Spinal cord (tissue), 10 donors: ENCODE measurements around the gene CAND2. TPM values are rescaled to one million over a fixed set of nuclear protein-coding genes. Genes with fewer than 3 reads are reported as not detected.
"Not testable (repeated sequence)": the region's sequence is repeated elsewhere in the genome, so short reads cannot be mapped to it uniquely, and the experiment has no call there.

Source experiments
- DNase-seq, 6 donors: peaks; one replicate each; pipeline versions ENCODE4 v3.0.0 to v3.0.0-alpha.2; 2013 to 2015; ENCODE audit warnings: low spot score in 6 of 6, low read depth in 4 of 6
- H3K27ac ChIP-seq: one replicate; pipeline ENCODE4 v1.5.1; 2013; ENCODE audit warnings: low read depth, low read length, control low read depth
- H3K27me3 ChIP-seq: one replicate; pipeline ENCODE4 v1.6.1; 2013; ENCODE audit warnings: low read length; ENCODE audit not compliant: control insufficient read depth, insufficient read depth
- H3K36me3 ChIP-seq: one replicate; pipeline ENCODE4 v1.6.1; 2013; ENCODE audit warnings: low read length; ENCODE audit not compliant: control insufficient read depth, insufficient read depth
- H3K4me1 ChIP-seq: one replicate; pipeline ENCODE4 v1.6.1; 2013; ENCODE audit warnings: low read length; ENCODE audit not compliant: control insufficient read depth, insufficient read depth
- H3K4me3 ChIP-seq: one replicate; pipeline ENCODE4 v1.5.1; 2013; ENCODE audit warnings: low read depth, low read length, control low read depth
- H3K9me3 ChIP-seq: one replicate; pipeline ENCODE4 v1.6.1; 2013; ENCODE audit warnings: low read length; ENCODE audit not compliant: control insufficient read depth, insufficient read depth
- WGBS: methylation state at CpG from one replicate; pipeline ENCODE4 v1.1.5; 2013; ENCODE audit warnings: missing lambda C conversion rate; ENCODE audit not compliant: insufficient coverage; 5-methylcytosine and 5-hydroxymethylcytosine counted together
- polyA plus RNA-seq, 2 donors: library from polyadenylated mRNA; unstranded; fragments of 120-200 nt; gene quantifications; one replicate each; pipeline ENCODE4 v1.2.1, GENCODE V29; 2013; ENCODE audit not compliant: insufficient read length in 2 of 2
- total RNA-seq, 2 donors: library from RNA; depleted of rRNA in 1 of 2; stranded (reverse); fragments of 120-200 nt in 1 of 2; fragments of >200 nt in 1 of 2; gene quantifications; one replicate each; pipeline versions ENCODE4 v1.2.3 to v1.2.4, GENCODE V29; 2013 to 2014
- donor health status: healthy.

CAND2 gene
- total and polyA plus RNA-seq, 4 donors: 10.3 to 21.2 (median 13.3) TPM

- H3K27ac ChIP-seq: no peak overlapping the region
- 97% methylated on average over 3 of the region's 6 CpGs for WGBS
- H3K9me3 ChIP-seq: no peaks in the 10 kb centered on the region
- H3K27me3 ChIP-seq: no peaks in the 10 kb centered on the region
- H3K4me3 ChIP-seq: no peak overlapping the region
- peaks cover 8% of the 10 kb centered on the region for H3K4me1 ChIP-seq
- no peak for DNase-seq
- H3K36me3 ChIP-seq: peaks cover 59% of the 10 kb centered on the region
Measured at GRCh38 chr3:12835052-12835665, 38.7 kb downstream of the CAND2 start.

GRCh38 chr3:12837295-12837986, 41.0 kb downstream of the CAND2 start:
- no peaks in the 10 kb centered on the region for H3K9me3 ChIP-seq
- 90% methylated on average over 3 of the region's 6 CpGs for WGBS
- no peak for DNase-seq
- H3K27ac ChIP-seq: no peak overlapping the region
- peaks cover 41% of the 10 kb centered on the region for H3K36me3 ChIP-seq
- H3K4me1 ChIP-seq: peaks cover 15% of the 10 kb centered on the region
- no peaks in the 10 kb centered on the region for H3K27me3 ChIP-seq
- no peak overlapping the region for H3K4me3 ChIP-seq

- H3K36me3 ChIP-seq: peaks cover 34% of the 10 kb centered on the region
- no peaks in the 10 kb centered on the region for H3K9me3 ChIP-seq
- no peak for DNase-seq
- WGBS: 87% methylated on average over 7 of the region's 13 CpGs
- no peak overlapping the region for H3K27ac ChIP-seq
- H3K27me3 ChIP-seq: no peaks in the 10 kb centered on the region
- H3K4me3 ChIP-seq: no peak overlapping the region
- H3K4me1 ChIP-seq: peaks cover 15% of the 10 kb centered on the region
Measured at GRCh38 chr3:12838179-12838965, 41.9 kb downstream of the CAND2 start.

- WGBS: 97% methylated on average over 8 of the region's 11 CpGs
- Histone ChIP-seq H3K4me1 (peaks cover 15% of the 10 kb centered on the region), H3K27ac (no peak overlapping the region), H3K27me3 (no peaks in the 10 kb centered on the region), H3K9me3 (no peaks in the 10 kb centered on the region), H3K36me3 (peaks cover 26% of the 10 kb centered on the region), H3K4me3 (peak overlapping the region; percentile 80)
- no peak for DNase-seq
Measured at GRCh38 chr3:12839156-12839946, 42.9 kb downstream of the CAND2 start.

- Histone ChIP-seq H3K36me3 (peaks cover 23% of the 10 kb centered on the region), H3K4me1 (peaks cover 15% of the 10 kb centered on the region)
- 65% methylated on average over 8 of the region's 10 CpGs for WGBS
Measured at GRCh38 chr3:12840148-12840547, 43.7 kb downstream of the CAND2 start.

GRCh38 chr3:12840591-12841148, 44.2 kb downstream of the CAND2 start:
- Histone ChIP-seq H3K9me3 (no peaks in the 10 kb centered on the region), H3K27ac (peak overlapping the region; percentile 92), H3K27me3 (no peaks in the 10 kb centered on the region), H3K4me3 (peak overlapping the region; percentile 80), H3K36me3 (peaks cover 20% of the 10 kb centered on the region), H3K4me1 (peaks cover 15% of the 10 kb centered on the region)
- WGBS: 10% methylated on average over 18 of the region's 18 CpGs
- no peak for DNase-seq

More at GRCh38 chr3:12840148-12840547, 43.7 kb downstream of the CAND2 start:
- H3K4me3 ChIP-seq: peak overlapping the region; percentile 80
- not testable (repeated sequence) for H3K9me3 ChIP-seq, H3K27ac ChIP-seq, DNase-seq, H3K27me3 ChIP-seq

- DNase-seq: peak; percentile 91 to 99 (median 94)
- H3K27ac ChIP-seq: peak within 1 kb of the TSS; percentile 92
- 0% methylated on average over 27 of the region's 43 CpGs for WGBS
- peaks cover 15% of the 10 kb centered on the region for H3K4me1 ChIP-seq
- no peaks in the 10 kb centered on the region for H3K9me3 ChIP-seq
- H3K27me3 ChIP-seq: no peaks in the 10 kb centered on the region
- peaks cover 16% of the 10 kb centered on the region for H3K36me3 ChIP-seq
- peak within 1 kb of the TSS; percentile 80 for H3K4me3 ChIP-seq
Measured at GRCh38 chr3:12841149-12841969, 44.9 kb downstream of the CAND2 start, which contains the start of gene RPL32. Gene RPL32 (minus strand): TSS chr3:12841565. CDS start chr3:12840237, 1,328 bp downstream.

- 66% methylated on average over 4 of the region's 7 CpGs for WGBS
- H3K4me3 ChIP-seq: peak overlapping the region; percentile 80
- no peaks in the 10 kb centered on the region for H3K9me3 ChIP-seq
- H3K36me3 ChIP-seq: peaks cover 11% of the 10 kb centered on the region
- no peak overlapping the region for H3K27ac ChIP-seq
- H3K27me3 ChIP-seq: no peaks in the 10 kb centered on the region
- DNase-seq: no peak
- H3K4me1 ChIP-seq: peaks cover 15% of the 10 kb centered on the region
Measured at GRCh38 chr3:12841970-12842328, 45.5 kb downstream of the CAND2 start.
